ENCODE data around the gene FOSB.

FOSB gene

DNA sequence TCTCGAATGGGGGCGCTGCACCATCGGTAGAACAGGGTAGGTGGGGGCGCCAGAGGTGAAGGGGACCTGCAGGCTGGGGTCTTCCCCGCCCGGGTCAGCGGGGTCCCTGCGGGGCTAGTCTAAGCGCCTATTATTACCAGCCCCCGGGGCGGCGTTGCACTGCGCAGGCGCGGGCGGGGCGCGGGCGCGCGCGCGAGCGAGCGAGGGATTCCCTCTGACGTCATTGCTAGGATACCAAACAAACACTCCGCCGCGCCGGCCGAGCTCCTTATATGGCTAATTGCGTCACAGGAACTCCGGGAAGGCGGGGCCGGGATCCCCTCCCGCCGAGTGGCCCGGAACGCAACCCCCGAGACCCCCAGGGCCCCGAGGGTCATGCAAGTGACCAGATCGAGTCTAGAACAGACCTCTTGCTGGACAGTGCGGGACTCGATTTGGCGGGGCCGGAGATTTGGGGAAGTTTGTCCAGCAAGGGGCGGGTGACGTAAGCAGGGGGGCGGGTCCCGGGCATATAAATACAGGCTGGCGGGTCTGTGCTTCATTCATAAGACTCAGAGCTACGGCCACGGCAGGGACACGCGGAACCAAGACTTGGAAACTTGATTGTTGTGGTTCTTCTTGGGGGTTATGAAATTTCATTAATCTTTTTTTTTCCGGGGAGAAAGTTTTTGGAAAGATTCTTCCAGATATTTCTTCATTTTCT, at the start of gene FOSB:
FOSB (plus strand) TSS at position 541 of the 703 bp plus-strand sequence. CDS start 591 bp downstream, outside the sequence.
- Histone ChIP-seq H3K4me3 (peak within 1 kb of the TSS; percentile 62), H3K36me3 (no peaks in the 10 kb centered on the region), H3K27ac (peak within 1 kb of the TSS; percentile 89 to 95), H3K27me3 (no peaks in the 10 kb centered on the region), H3K9me3 (no peaks in the 10 kb centered on the region), H3K4me1 (peaks cover 0 to 35% (median 27%) of the 10 kb centered on the region in 4 donors)
- peak; percentile 96 for DNase-seq
- TF ChIP-seq, protein P1, sequence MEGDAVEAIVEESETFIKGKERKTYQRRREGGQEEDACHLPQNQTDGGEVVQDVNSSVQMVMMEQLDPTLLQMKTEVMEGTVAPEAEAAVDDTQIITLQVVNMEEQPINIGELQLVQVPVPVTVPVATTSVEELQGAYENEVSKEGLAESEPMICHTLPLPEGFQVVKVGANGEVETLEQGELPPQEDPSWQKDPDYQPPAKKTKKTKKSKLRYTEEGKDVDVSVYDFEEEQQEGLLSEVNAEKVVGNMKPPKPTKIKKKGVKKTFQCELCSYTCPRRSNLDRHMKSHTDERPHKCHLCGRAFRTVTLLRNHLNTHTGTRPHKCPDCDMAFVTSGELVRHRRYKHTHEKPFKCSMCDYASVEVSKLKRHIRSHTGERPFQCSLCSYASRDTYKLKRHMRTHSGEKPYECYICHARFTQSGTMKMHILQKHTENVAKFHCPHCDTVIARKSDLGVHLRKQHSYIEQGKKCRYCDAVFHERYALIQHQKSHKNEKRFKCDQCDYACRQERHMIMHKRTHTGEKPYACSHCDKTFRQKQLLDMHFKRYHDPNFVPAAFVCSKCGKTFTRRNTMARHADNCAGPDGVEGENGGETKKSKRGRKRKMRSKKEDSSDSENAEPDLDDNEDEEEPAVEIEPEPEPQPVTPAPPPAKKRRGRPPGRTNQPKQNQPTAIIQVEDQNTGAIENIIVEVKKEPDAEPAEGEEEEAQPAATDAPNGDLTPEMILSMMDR (IDR thresholded peaks at IDR 0.05): no peak
- intact Hi-C loops (cut with DNase I; ENCODE audit: low total_unique reads): loop anchor here (2.0 kb wide), 1 partner anchor 13 kb away; no protein-coding TSS in a partner anchor

DNA sequence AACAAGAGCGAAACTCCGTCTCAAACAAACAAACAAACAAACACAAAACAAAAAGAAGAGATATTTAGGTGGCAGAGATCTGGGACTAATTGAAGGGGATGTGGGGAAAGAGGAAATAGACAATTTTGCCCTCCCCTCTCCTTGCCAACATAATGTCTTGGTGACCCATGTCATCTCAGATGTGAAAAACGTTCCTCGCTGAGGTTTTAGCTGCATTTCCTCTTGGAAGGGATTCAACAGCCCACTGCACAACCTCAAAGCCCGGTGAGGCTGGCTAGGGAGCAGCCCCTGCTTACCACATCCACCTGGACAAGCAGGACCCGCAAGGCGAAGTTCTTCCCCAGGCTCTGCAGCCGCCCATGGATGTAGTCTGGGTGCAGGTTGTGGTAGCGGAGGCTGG, 49.0 kb upstream of the FOSB start:
- Histone ChIP-seq H3K36me3 (peaks cover 18 to 74% (median 63%) of the 10 kb centered on the region in 3 donors), H3K9me3 (no peaks in the 10 kb centered on the region), H3K4me3 (no peak overlapping the region), H3K4me1 (peaks cover 0 to 16% (median 11%) of the 10 kb centered on the region in 4 donors), H3K27ac (no peak overlapping the region), H3K27me3 (no peaks in the 10 kb centered on the region)
- DNase-seq: no peak
- TF ChIP-seq, protein P1 (IDR thresholded peaks at IDR 0.05): no peak
- intact Hi-C loops (cut with DNase I; ENCODE audit: low total_unique reads): no loop called here

DNA sequence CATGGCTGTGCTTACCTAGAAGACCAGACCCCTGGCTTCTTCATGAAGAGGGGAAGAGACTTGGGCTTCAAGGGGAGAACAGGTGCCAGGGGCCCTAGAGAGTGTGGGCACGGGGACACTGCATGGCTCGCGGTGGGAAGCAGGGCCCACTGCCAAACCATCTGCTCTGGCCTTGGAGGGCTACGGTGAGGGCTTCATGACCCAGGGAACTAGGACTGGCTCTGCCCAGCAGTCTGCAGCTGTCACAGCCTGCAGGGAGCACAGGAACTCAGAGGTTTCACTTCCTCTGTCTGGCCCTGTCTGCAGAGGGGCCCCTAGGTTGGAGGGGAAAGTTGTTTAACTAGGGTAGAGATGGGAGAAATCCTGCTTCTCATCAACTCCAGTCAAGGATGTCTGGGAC, 48.4 kb upstream of the FOSB start:
- TF ChIP-seq, protein P1 (IDR thresholded peaks at IDR 0.05): no peak
- H3K27ac ChIP-seq: no peak overlapping the region
- H3K4me1 ChIP-seq: peaks cover 0 to 22% (median 16%) of the 10 kb centered on the region in 4 donors
- H3K36me3 ChIP-seq: peaks cover 14 to 68% (median 58%) of the 10 kb centered on the region in 3 donors
- DNase-seq: peak in 1 of 2 donors; percentile 38
- H3K9me3 ChIP-seq: no peaks in the 10 kb centered on the region
- H3K27me3 ChIP-seq: no peaks in the 10 kb centered on the region
- intact Hi-C loops (cut with DNase I; ENCODE audit: low total_unique reads): no loop called here
- H3K4me3 ChIP-seq: no peak overlapping the region

DNA sequence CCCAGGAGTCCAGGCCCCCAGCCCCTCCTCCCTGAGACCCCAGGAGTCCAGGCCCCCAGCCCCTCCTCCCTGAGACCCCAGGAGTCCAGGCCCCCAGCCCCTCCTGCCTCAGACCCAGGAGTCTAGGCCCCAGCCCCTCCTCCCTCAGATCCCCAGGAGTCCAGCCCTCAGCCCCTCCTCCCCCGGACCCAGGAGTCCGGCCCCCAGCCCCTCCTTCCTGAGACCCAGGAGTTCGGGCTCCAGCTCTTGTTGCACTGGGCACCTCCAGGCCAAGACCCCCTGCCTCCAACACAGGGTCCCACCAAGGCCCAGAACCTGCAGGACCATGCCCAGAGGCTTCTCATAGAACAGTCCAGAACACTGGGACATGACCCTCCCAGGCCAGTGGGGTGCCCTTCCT, 47.9 kb upstream of the FOSB start:
- TF ChIP-seq, protein P1 (IDR thresholded peaks at IDR 0.05): no peak
- intact Hi-C loops (cut with DNase I; ENCODE audit: low total_unique reads): no loop called here
- DNase-seq: no peak
- peaks cover 0 to 26% (median 20%) of the 10 kb centered on the region in 4 donors for H3K4me1 ChIP-seq
- H3K4me3 ChIP-seq: no peak overlapping the region
- H3K27ac ChIP-seq: no peak overlapping the region
- H3K36me3 ChIP-seq: peaks cover 14 to 63% (median 53%) of the 10 kb centered on the region in 3 donors
- no peaks in the 10 kb centered on the region for H3K9me3 ChIP-seq
- no peaks in the 10 kb centered on the region for H3K27me3 ChIP-seq

DNA sequence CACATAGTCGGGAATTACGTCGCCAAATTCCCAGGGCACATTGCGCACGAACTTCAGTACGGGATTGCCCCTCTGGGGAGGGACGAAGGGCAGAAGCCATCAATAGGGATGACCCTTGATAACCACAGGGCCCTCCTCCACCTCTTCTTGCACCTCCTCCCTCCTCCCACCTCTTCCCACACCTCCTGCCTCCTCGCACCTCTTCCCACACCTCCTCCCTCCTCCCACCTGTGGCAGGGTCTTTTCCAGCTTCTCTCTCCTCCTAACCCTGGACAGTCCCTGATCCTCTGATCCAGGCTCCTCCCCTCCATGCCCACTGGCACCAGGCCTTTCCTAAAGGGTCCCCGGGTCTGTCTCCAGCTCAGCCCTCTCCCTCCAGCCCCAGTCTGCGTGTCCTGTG, 47.4 kb upstream of the FOSB start:
- Histone ChIP-seq H3K36me3 (peaks cover 14 to 60% (median 52%) of the 10 kb centered on the region in 3 donors), H3K27ac (no peak overlapping the region), H3K9me3 (no peaks in the 10 kb centered on the region), H3K4me1 (peaks cover 0 to 31% (median 24%) of the 10 kb centered on the region in 4 donors), H3K4me3 (no peak overlapping the region), H3K27me3 (no peaks in the 10 kb centered on the region)
- TF ChIP-seq, protein P1 (IDR thresholded peaks at IDR 0.05): no peak
- intact Hi-C loops (cut with DNase I; ENCODE audit: low total_unique reads): no loop called here
- no peak for DNase-seq
